IMR-90 (cell line): ENCODE data around the gene FAM151A. TPM values are rescaled to one million over a fixed set of nuclear protein-coding genes. Genes with fewer than 3 reads are reported as not detected.
A peak's percentile ranks its signal among the peaks of the same experiment; 100 is the strongest.

Source experiments
- ATAC-seq: fragments of 200-7000 bp; cut with Tn5 transposase; 2 replicates; pipeline ENCODE4 v1.9.1; 2020; ENCODE audit warnings: low read depth, mild to moderate bottlenecking, moderate library complexity
- BruUV-seq: library from RNA; stranded (reverse); fragments of 400-500 nt; replicated peaks from 2 replicates; lab custom pipeline; 2021; lab: Mats Ljungman, UMichigan
- CTCF ChIA-PET: fragments of 300-600 bp; formaldehyde crosslinking; extraction: SDS; loops from one replicate; lab custom pipeline; 2021; ENCODE audit warnings: antibody characterized with exemption; lab: Yijun Ruan, JAX
- POLR2A ChIA-PET: fragments of 300-600 bp; sonication (Branson Sonifier 250); formaldehyde crosslinking; loops from one replicate; lab custom pipeline; 2022; ENCODE audit warnings: antibody characterized with exemption; ENCODE audit not compliant: unreplicated experiment; lab: Charles Lee
- DNase-seq: peaks from one replicate; pipeline ENCODE4 v3.0.0; 2013
- H2AFZ ChIP-seq: replicated peaks from 2 replicates; pipeline ENCODE3; 2013; ENCODE audit warnings: low read length, mild to moderate bottlenecking; ENCODE audit not compliant: poor library complexity
- H2AK5ac ChIP-seq: 2 replicates; pipeline ENCODE4 v1.6.1; 2013; ENCODE audit warnings: low read depth, low read length, inconsistent platforms
- H2AK9ac ChIP-seq: replicated peaks from 2 replicates; pipeline ENCODE3; 2013; ENCODE audit warnings: mild to moderate bottlenecking, low read depth, low read length, moderate library complexity; ENCODE audit not compliant: poor library complexity
- H2BK120ac ChIP-seq: 2 replicates; pipeline ENCODE4 v1.6.1; 2013; ENCODE audit warnings: low read depth, low read length, inconsistent platforms
- H2BK15ac ChIP-seq: 3 replicates; pipeline ENCODE4 v1.6.1; 2013; ENCODE audit warnings: low read depth, low read length, inconsistent platforms
- H2BK20ac ChIP-seq: 2 replicates; pipeline ENCODE4 v1.6.1; 2013; ENCODE audit warnings: low read depth, mild to moderate bottlenecking, inconsistent platforms, low read length, moderate library complexity
- H2BK5ac ChIP-seq: 2 replicates; pipeline ENCODE4 v1.6.1; 2013; ENCODE audit warnings: mild to moderate bottlenecking, low read depth, low read length, inconsistent platforms; ENCODE audit not compliant: poor library complexity, severe bottlenecking
- H3K14ac ChIP-seq: replicated peaks from 2 replicates; pipeline ENCODE4 v1.6.1; 2013; ENCODE audit warnings: low read depth, low read length, inconsistent platforms
- H3K18ac ChIP-seq: 2 replicates; pipeline ENCODE4 v1.6.1; 2013; ENCODE audit warnings: low read depth, low read length, control low read depth
- H3K23ac ChIP-seq: 2 replicates; pipeline ENCODE4 v1.6.1; 2013; ENCODE audit warnings: low read depth, low read length, inconsistent platforms
- H3K27ac ChIP-seq: 2 replicates; pipeline ENCODE4 v1.5.1; 2013; ENCODE audit warnings: mild to moderate bottlenecking, control low read depth, low read length; ENCODE audit not compliant: insufficient read depth
- H3K27me3 ChIP-seq: 2 replicates; pipeline ENCODE4 v1.6.1; 2013; ENCODE audit warnings: low read length; ENCODE audit not compliant: control insufficient read depth, insufficient read depth
- H3K36me3 ChIP-seq: 2 replicates; pipeline ENCODE4 v1.6.1; 2013; ENCODE audit warnings: low read length, mixed read lengths; ENCODE audit not compliant: control insufficient read depth, insufficient read depth
- H3K4ac ChIP-seq: 2 replicates; pipeline ENCODE4 v1.6.1; 2013; ENCODE audit warnings: low read depth, low read length, inconsistent platforms
- H3K4me1 ChIP-seq: 2 replicates; pipeline ENCODE4 v1.6.1; 2013; ENCODE audit warnings: low read length, mixed read lengths; ENCODE audit not compliant: control insufficient read depth, insufficient read depth
- H3K4me2 ChIP-seq: 2 replicates; pipeline ENCODE4 v1.6.1; 2013; ENCODE audit warnings: low read depth, mild to moderate bottlenecking, control low read depth, low read length, moderate library complexity
- H3K4me3 ChIP-seq: 2 replicates; pipeline ENCODE4 v1.5.1; 2013; ENCODE audit warnings: low read depth, mild to moderate bottlenecking, control low read depth, low read length, moderate library complexity; ENCODE audit not compliant: insufficient read depth
- H3K56ac ChIP-seq: 2 replicates; pipeline ENCODE4 v1.6.1; 2013; ENCODE audit warnings: low read length, inconsistent platforms; ENCODE audit not compliant: insufficient read depth; ENCODE audit errors: extremely low read depth
- H3K79me1 ChIP-seq, 2 experiments: 2 replicates each; pipeline ENCODE4 v1.6.1; 2013; ENCODE audit warnings: low read length in 2 of 2, inconsistent platforms in 1 of 2, low read depth in 1 of 2
- H3K9ac ChIP-seq: 2 replicates; pipeline ENCODE4 v1.6.1; 2013; ENCODE audit warnings: low read depth, low read length, control low read depth
- H3K9me1 ChIP-seq: 2 replicates; pipeline ENCODE4 v1.6.1; 2013; ENCODE audit warnings: low read length, inconsistent platforms; ENCODE audit not compliant: insufficient read depth
- H3K9me3 ChIP-seq: 2 replicates; pipeline ENCODE4 v1.6.1; 2013; ENCODE audit warnings: low read length; ENCODE audit not compliant: control insufficient read depth, insufficient read depth
- H4K20me1 ChIP-seq: 2 replicates; pipeline ENCODE4 v1.6.1; 2013; ENCODE audit warnings: low read length, inconsistent platforms; ENCODE audit not compliant: insufficient read depth
- H4K5ac ChIP-seq: 2 replicates; pipeline ENCODE4 v1.6.1; 2013; ENCODE audit warnings: mild to moderate bottlenecking, low read depth, low read length, control low read depth
- H4K8ac ChIP-seq, 2 experiments: 2 replicates each; pipeline ENCODE4 v1.6.1; 2013; ENCODE audit warnings: low read depth in 2 of 2, low read length in 2 of 2, control low read depth in 1 of 2, inconsistent platforms in 1 of 2
- H4K91ac ChIP-seq: 2 replicates; pipeline ENCODE4 v1.6.1; 2013; ENCODE audit warnings: low read depth, low read length, inconsistent platforms; ENCODE audit not compliant: insufficient read depth
- BHLHE40 ChIP-seq: fragments of 150-350 bp; IDR thresholded peaks from 2 replicates; pipeline ENCODE4 v1.6.1; 2016; ENCODE audit warnings: mild to moderate bottlenecking, low read depth, low read length
- CHD1 ChIP-seq: IDR thresholded peaks from 2 replicates; pipeline ENCODE4 v1.6.1; 2012; ENCODE audit warnings: low read depth, low read length, improper control_type of control experiment
- RFX5 ChIP-seq: IDR thresholded peaks from 2 replicates; pipeline ENCODE4 v1.8.0; 2012; ENCODE audit warnings: low read depth, mild to moderate bottlenecking, low read length, moderate library complexity
- WGBS, 2 experiments: methylation state at CpG; one replicate each; pipeline versions ENCODE4 v1.1.5 to v1.1.7; 2013; ENCODE audit warnings: missing lambda C conversion rate in 2 of 2; ENCODE audit not compliant: insufficient read length in 1 of 2; ENCODE audit errors: extremely low coverage in 2 of 2; 5-methylcytosine and 5-hydroxymethylcytosine counted together
- dilution Hi-C: fragments of 300-500 bp; cut with HindIII; formaldehyde crosslinking; loops from one replicate; pipeline ENCODE4 v1.14.3; 2018; ENCODE audit warnings: low sequenced_read_pairs; ENCODE audit not compliant: unreplicated experiment
- in situ Hi-C: fragments of 300-500 bp; cut with MboI; formaldehyde crosslinking; loops from 3 replicates; pipeline ENCODE4 v1.14.3; 2019; ENCODE audit warnings: low sequenced_read_pairs, inconsistent platforms, mixed read lengths
- intact Hi-C: fragments of 100-400 bp; cut with micrococcal nuclease; formaldehyde crosslinking; loops from 2 replicates; pipeline ENCODE4 v1.10.0; 2022
- polyA plus RNA-seq, 3 experiments: library from polyadenylated mRNA; depleted of rRNA; stranded (reverse); fragments of >200 nt; gene quantifications; 2 replicates each; pipeline ENCODE4 v1.2.3, GENCODE V29; 2012; ENCODE audit warnings: low replicate concordance in 1 of 3
- total RNA-seq: library from RNA; depleted of rRNA; stranded (reverse); fragments of >200 nt; gene quantifications from 2 replicates; pipeline ENCODE4 v1.2.3, GENCODE V29; 2012

Gene FAM151A
- total and polyA plus RNA-seq, 2 of the 4 experiments (the other 2 are of a cell fraction): not detected

DNA sequence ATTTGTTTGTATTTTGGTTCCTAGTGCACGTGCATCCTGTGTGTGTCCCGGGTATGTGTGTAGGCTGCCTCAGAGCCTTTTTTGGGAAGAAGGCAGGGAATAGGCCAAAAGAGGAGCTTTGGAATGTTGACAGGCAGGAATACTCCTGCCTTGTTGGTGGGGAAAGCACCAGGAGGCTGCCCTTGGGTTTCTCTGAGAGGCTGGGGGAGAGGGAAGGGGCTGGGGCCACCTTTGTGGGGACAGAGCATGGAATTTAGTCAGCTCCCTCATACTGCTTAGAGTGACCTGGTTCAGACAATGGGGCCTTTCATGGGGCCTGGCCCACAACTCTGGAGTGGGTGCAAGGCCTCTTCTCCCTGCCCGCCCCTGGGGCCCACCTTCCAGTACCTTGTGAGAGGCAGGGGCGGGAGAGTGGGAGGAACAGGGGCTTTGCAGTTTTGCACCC, 44.0 kb downstream of the FAM151A start:
- Histone ChIP-seq H2BK20ac (no peak overlapping the region), H4K20me1 (no peaks in the 10 kb centered on the region), H4K91ac (no peak overlapping the region), H3K14ac (no peak overlapping the region), H2AK9ac (peak overlapping the region; percentile 32), H3K27ac (no peak overlapping the region), H3K56ac (no peak overlapping the region), H2BK15ac (no peak overlapping the region), H3K4me1 (peaks cover 3% of the 10 kb centered on the region; the same call in 1 of the 2 replicates), H4K5ac (no peak overlapping the region), H3K18ac (no peak overlapping the region), H3K9me1 (no peaks in the 10 kb centered on the region; the same call in 1 of the 2 replicates), H3K27me3 (peaks cover 2% of the 10 kb centered on the region; the same call in 1 of the 2 replicates), H2BK120ac (no peak overlapping the region), H3K4ac (no peak overlapping the region), H2AFZ (no peak overlapping the region), H4K8ac (no peak overlapping the region), H3K9ac (no peak overlapping the region), H2AK5ac (no peak overlapping the region), H3K4me2 (no peak overlapping the region), H3K79me1 (no peaks in the 10 kb centered on the region), H3K36me3 (no peaks in the 10 kb centered on the region), H3K9me3 (no peaks in the 10 kb centered on the region), H3K23ac (no peak overlapping the region), H2BK5ac (no peak overlapping the region), H3K4me3 (no peak overlapping the region)
- intact Hi-C loops: no loop called here
- ATAC-seq: no peak
- DNase-seq: no peak
- TF ChIP-seq RFX5 (no peak), CHD1 (no peak), BHLHE40 (peak; percentile 66; the same call in 1 of the 2 replicates)
- 40% methylated on average over 1 of the region's 4 CpGs; no CpG with 5 or more reads in 1 of the 2 experiments for WGBS, 2 experiments
- ChIA-PET CTCF (no interaction called here), POLR2A (no interaction called here)
- dilution Hi-C loops: no loop called here
- BruUV-seq: no TSS peak
- in situ Hi-C loops: no loop called here
